ENCODE measurements around the gene KSR1. TPM values are rescaled to one million over a fixed set of nuclear protein-coding genes. Genes with fewer than 3 reads are reported as not detected.

The KSR1 gene
- total and polyA plus RNA-seq, 9 of the 15 experiments (the other 6 are each of a cell fraction or from before 2014, with no cell fraction given) = 1.4 to 51.7 (median 18.4) TPM

GRCh38 chr17:27446569-27447301 lies 9.5 kb upstream of the KSR1 start (continued):
- TF ChIP-seq MLLT1 (IDR thresholded peaks at IDR 0.05) (no peak), KHSRP (IDR thresholded peaks at IDR 0.05) (no peak), PURB (CRISPR knock-in tag; IDR thresholded peaks at IDR 0.05; ENCODE audit: low read depth) (no peak), PRMT5 (CRISPR knock-in tag; IDR thresholded peaks at IDR 0.05) (no peak), CSDE1 (IDR thresholded peaks at IDR 0.05) (no peak), SMARCA4 (IDR thresholded peaks at IDR 0.05) (peak; percentile 98), ZFP91 (CRISPR knock-in tag; IDR thresholded peaks at IDR 0.05) (no peak), EZH2 (IDR thresholded peaks at IDR 0.05; ENCODE audit: borderline replicate concordance, low read depth, low read length) (no peak), ZNF511 (CRISPR knock-in tag; IDR thresholded peaks at IDR 0.05) (no peak), LCOR (CRISPR knock-in tag; IDR thresholded peaks at IDR 0.05) (no peak), RERE (CRISPR knock-in tag; IDR thresholded peaks at IDR 0.05; ENCODE audit: borderline replicate concordance) (no peak), RBM15 (IDR thresholded peaks at IDR 0.05; ENCODE audit: insufficient read depth, low read length) (no peak), PTBP1 (IDR thresholded peaks at IDR 0.05; ENCODE audit: low read depth, low read length) (no peak), ZHX1 (conservative IDR thresholded peaks at IDR 0.05; ENCODE audit: low read length) (no peak), ZNF354B (CRISPR knock-in tag; IDR thresholded peaks at IDR 0.05) (no peak), ZNF445 (CRISPR knock-in tag; IDR thresholded peaks at IDR 0.05; ENCODE audit: low read depth) (no peak), ESRRA (IDR thresholded peaks at IDR 0.05; ENCODE audit: borderline replicate concordance, low read depth) (peak; percentile 92)
